Activated naive CD4-positive, alpha-beta T cell treated with anti-CD3 and anti-CD28 coated beads for 36 hours (primary cell): ENCODE measurements around the gene ALG14. TPM values are rescaled to one million over a fixed set of nuclear protein-coding genes. Genes with fewer than 3 reads are reported as not detected.

Experiments used
- CTCF ChIA-PET: fragments of 350-600 bp; sonication (Branson Sonifier 250); formaldehyde crosslinking; loops from one replicate; lab custom pipeline; 2021; ENCODE audit warnings: antibody characterized with exemption; lab: Charles Lee
- DNase-seq: peaks from one replicate; pipeline ENCODE4 v3.0.0-alpha.2; 2020
- H3K27ac Mint-ChIP-seq: one replicate; pipeline ENCODE4 v1.8.0; 2021; ENCODE audit warnings: mild to moderate bottlenecking, mixed read lengths
- H3K27me3 Mint-ChIP-seq: one replicate; pipeline ENCODE4 v1.8.0; 2021; ENCODE audit warnings: low read depth, mixed read lengths
- H3K36me3 Mint-ChIP-seq: one replicate; pipeline ENCODE4 v1.8.0; 2021; ENCODE audit warnings: low read depth, mixed read lengths
- H3K4me1 Mint-ChIP-seq: one replicate; pipeline ENCODE4 v1.8.0; 2021; ENCODE audit warnings: low read depth, mixed read lengths
- H3K4me3 Mint-ChIP-seq: one replicate; pipeline ENCODE4 v1.8.0; 2021; ENCODE audit warnings: mild to moderate bottlenecking, moderate library complexity, mixed read lengths
- H3K9me3 Mint-ChIP-seq: one replicate; pipeline ENCODE4 v1.8.0; 2021; ENCODE audit warnings: mixed read lengths
- intact Hi-C: fragments of 100-400 bp; cut with micrococcal nuclease; formaldehyde crosslinking; loops from one replicate; pipeline ENCODE4 v1.15.1; 2023
- total RNA-seq, 2 experiments: library from RNA; stranded (reverse); gene quantifications; one replicate each; pipeline ENCODE4 v1.2.3, GENCODE V29; 2021

Gene ALG14
- total RNA-seq, 2 experiments from 2014 or later, result 4.1 to 6.2 TPM

GRCh38 chr1:94986783-94987182 lies 86.0 kb downstream of the ALG14 start:
- Mint-ChIP-seq H3K9me3 (no peaks in the 10 kb centered on the region), H3K27ac (no peak overlapping the region), H3K36me3 (no peaks in the 10 kb centered on the region), H3K4me3 (no peak overlapping the region), H3K4me1 (no peaks in the 10 kb centered on the region), H3K27me3 (no peaks in the 10 kb centered on the region)
- CTCF ChIA-PET, result no interaction called here
- no peak for DNase-seq
- intact Hi-C loops, result no loop called here

GRCh38 chr1:94983171-94983739 lies 89.5 kb downstream of the ALG14 start:
- intact Hi-C loops, result no loop called here
- H3K36me3 Mint-ChIP-seq, result no peaks in the 10 kb centered on the region
- DNase-seq, result no peak
- CTCF ChIA-PET, result no interaction called here
- no peak overlapping the region for H3K27ac Mint-ChIP-seq
- H3K4me3 Mint-ChIP-seq, result no peak overlapping the region
- no peaks in the 10 kb centered on the region for H3K27me3 Mint-ChIP-seq
- H3K9me3 Mint-ChIP-seq, result no peaks in the 10 kb centered on the region
- peaks cover 9% of the 10 kb centered on the region for H3K4me1 Mint-ChIP-seq

- Mint-ChIP-seq H3K4me3 (no peak overlapping the region), H3K27me3 (no peaks in the 10 kb centered on the region), H3K36me3 (no peaks in the 10 kb centered on the region), H3K4me1 (peaks cover 9% of the 10 kb centered on the region), H3K27ac (no peak overlapping the region), H3K9me3 (no peaks in the 10 kb centered on the region)
- DNase-seq, result no peak
- intact Hi-C loops, result no loop called here
- CTCF ChIA-PET, result no interaction called here
Observed at GRCh38 chr1:94982398-94982797, 90.4 kb downstream of the ALG14 start.

- Mint-ChIP-seq H3K4me1 (peaks cover 9% of the 10 kb centered on the region), H3K27ac (no peak overlapping the region), H3K9me3 (no peaks in the 10 kb centered on the region), H3K4me3 (no peak overlapping the region), H3K27me3 (no peaks in the 10 kb centered on the region), H3K36me3 (no peaks in the 10 kb centered on the region)
- no peak for DNase-seq
- intact Hi-C loops, result no loop called here
- CTCF ChIA-PET, result no interaction called here
Observed at GRCh38 chr1:94981575-94981973, 91.2 kb downstream of the ALG14 start.

- H3K4me3 Mint-ChIP-seq, result no peak overlapping the region
- H3K36me3 Mint-ChIP-seq, result no peaks in the 10 kb centered on the region
- peaks cover 9% of the 10 kb centered on the region for H3K4me1 Mint-ChIP-seq
- H3K27me3 Mint-ChIP-seq, result no peaks in the 10 kb centered on the region
- H3K27ac Mint-ChIP-seq, result no peak overlapping the region
- DNase-seq, result no peak
- CTCF ChIA-PET, result no interaction called here
- intact Hi-C loops, result no loop called here
- H3K9me3 Mint-ChIP-seq, result no peaks in the 10 kb centered on the region
Observed at GRCh38 chr1:94980582-94981574, 91.9 kb downstream of the ALG14 start.

- intact Hi-C loops, result no loop called here
- Mint-ChIP-seq H3K27me3 (no peaks in the 10 kb centered on the region), H3K9me3 (no peaks in the 10 kb centered on the region), H3K4me1 (peaks cover 9% of the 10 kb centered on the region), H3K36me3 (no peaks in the 10 kb centered on the region), H3K27ac (no peak overlapping the region), H3K4me3 (no peak overlapping the region)
- CTCF ChIA-PET, result interaction anchor here (0.8 to 1.2 kb wide), 2 partner anchors 11 to 86 kb away, joined by 3 read pairs; no protein-coding TSS in a partner anchor
- no peak for DNase-seq
Observed at GRCh38 chr1:94979656-94980581, 92.8 kb downstream of the ALG14 start.

GRCh38 chr1:94979131-94979530 lies 93.6 kb downstream of the ALG14 start:
- CTCF ChIA-PET, result interaction anchor here (0.6 to 1.2 kb wide), 3 partner anchors 10 to 85 kb away, joined by 3 to 4 read pairs (median 3); no protein-coding TSS in a partner anchor
- H3K27ac Mint-ChIP-seq, result no peak overlapping the region
- H3K4me3 Mint-ChIP-seq, result no peak overlapping the region
- intact Hi-C loops, result no loop called here
- H3K27me3 Mint-ChIP-seq, result no peaks in the 10 kb centered on the region
- no peaks in the 10 kb centered on the region for H3K36me3 Mint-ChIP-seq
- peaks cover 9% of the 10 kb centered on the region for H3K4me1 Mint-ChIP-seq
- DNase-seq, result no peak
- H3K9me3 Mint-ChIP-seq, result no peaks in the 10 kb centered on the region

- no peak overlapping the region for H3K27ac Mint-ChIP-seq
- CTCF ChIA-PET, result interaction anchor here (0.6 kb wide), 1 partner anchor 54 kb away, joined by 4 read pairs; no protein-coding TSS in a partner anchor
Observed at GRCh38 chr1:94978401-94978800, 94.3 kb downstream of the ALG14 start.

GRCh38 chr1:94976971-94977548 lies 95.7 kb downstream of the ALG14 start:
- H3K27me3 Mint-ChIP-seq, result no peaks in the 10 kb centered on the region
- no peaks in the 10 kb centered on the region for H3K36me3 Mint-ChIP-seq
- intact Hi-C loops, result no loop called here
- H3K9me3 Mint-ChIP-seq, result no peaks in the 10 kb centered on the region
- CTCF ChIA-PET, result no interaction called here
- no peak for DNase-seq
- no peak overlapping the region for H3K4me3 Mint-ChIP-seq
- H3K27ac Mint-ChIP-seq, result no peak overlapping the region
- H3K4me1 Mint-ChIP-seq, result peaks cover 9% of the 10 kb centered on the region

More at GRCh38 chr1:94978401-94978800, 94.3 kb downstream of the ALG14 start:
- Mint-ChIP-seq H3K9me3 (no peaks in the 10 kb centered on the region), H3K4me1 (peaks cover 9% of the 10 kb centered on the region), H3K27me3 (no peaks in the 10 kb centered on the region), H3K36me3 (no peaks in the 10 kb centered on the region), H3K4me3 (no peak overlapping the region)
- intact Hi-C loops, result no loop called here
- DNase-seq, result no peak

- no peaks in the 10 kb centered on the region for H3K36me3 Mint-ChIP-seq
- H3K9me3 Mint-ChIP-seq, result no peaks in the 10 kb centered on the region
- no peaks in the 10 kb centered on the region for H3K4me1 Mint-ChIP-seq
- no peaks in the 10 kb centered on the region for H3K27me3 Mint-ChIP-seq
- no peak overlapping the region for H3K4me3 Mint-ChIP-seq
- DNase-seq, result no peak
- H3K27ac Mint-ChIP-seq, result no peak overlapping the region
- intact Hi-C loops, result no loop called here
- CTCF ChIA-PET, result no interaction called here
Observed at GRCh38 chr1:94974824-94975223, 97.9 kb downstream of the ALG14 start.

GRCh38 chr1:94974241-94974640 lies 98.5 kb downstream of the ALG14 start:
- H3K9me3 Mint-ChIP-seq, result no peaks in the 10 kb centered on the region
- H3K27me3 Mint-ChIP-seq, result no peaks in the 10 kb centered on the region
- CTCF ChIA-PET, result no interaction called here
- H3K36me3 Mint-ChIP-seq, result peaks cover under 1% of the 10 kb centered on the region
- H3K4me3 Mint-ChIP-seq, result no peak overlapping the region
- DNase-seq, result no peak
- intact Hi-C loops, result no loop called here
- H3K4me1 Mint-ChIP-seq, result no peaks in the 10 kb centered on the region
- no peak overlapping the region for H3K27ac Mint-ChIP-seq
